Measurements from ENCODE around the gene PHF21A.

The PHF21A gene

GRCh38 chr11:45932217-45932616 is 189.0 kb downstream of the PHF21A start:
- DNase-seq = no peak

GRCh38 chr11:45931739-45932138 is 189.5 kb downstream of the PHF21A start:
- DNase-seq = no peak

GRCh38 chr11:45930951-45931570 is 190.2 kb downstream of the PHF21A start:
- no peak for DNase-seq

- DNase-seq = no peak
These were observed 191.0 kb downstream of the PHF21A start for GRCh38 chr11:45930031-45930794.

- DNase-seq = no peak
These were observed 191.7 kb downstream of the PHF21A start for GRCh38 chr11:45929486-45930030.

GRCh38 chr11:45928535-45929215 is 192.6 kb downstream of the PHF21A start:
- no peak for DNase-seq

- no peak for DNase-seq
These were observed 193.4 kb downstream of the PHF21A start for GRCh38 chr11:45927684-45928413.

- no peak for DNase-seq
These were observed 193.9 kb downstream of the PHF21A start for GRCh38 chr11:45927332-45927683.

- no peak for DNase-seq
These were observed 194.5 kb downstream of the PHF21A start for GRCh38 chr11:45926536-45927331.

- DNase-seq = no peak
These were observed 195.3 kb downstream of the PHF21A start for GRCh38 chr11:45926001-45926401.

GRCh38 chr11:45925550-45925949 is 195.7 kb downstream of the PHF21A start:
- no peak for DNase-seq

- DNase-seq = no peak
These were observed 196.3 kb downstream of the PHF21A start for GRCh38 chr11:45924927-45925326.

- DNase-seq = no peak
These were observed 197.0 kb downstream of the PHF21A start for GRCh38 chr11:45924036-45924915.

GRCh38 chr11:45922425-45923082 is 198.7 kb downstream of the PHF21A start, which contains the start of gene LARGE2:
Gene LARGE2, plus strand, starts transcription at chr11:45922656. Its CDS starts 227 bp downstream, at chr11:45922883.
- DNase-seq = no peak

- DNase-seq = no peak
These were observed 199.5 kb downstream of the PHF21A start for GRCh38 chr11:45921561-45922424.

- DNase-seq = no peak
These were observed 200.4 kb downstream of the PHF21A start for GRCh38 chr11:45920531-45921477.

GRCh38 chr11:45919806-45920530 is 201.3 kb downstream of the PHF21A start:
- DNase-seq = no peak

Measured in stimulated activated CD4-positive, alpha-beta T cell treated with anti-CD3 and anti-CD28 coated beads, Interleukin-2, amount 100 ng/mL, for 24 hours (primary cell).